ENCODE data around the gene TMEM135.

GRCh38 chr11:87148749-87149148 is 111.0 kb downstream of the TMEM135 start:
- TF ChIP-seq CTCF (conservative IDR thresholded peaks at IDR 0.05; ENCODE audit: low read depth, low read length) = no peak
- TF ChIP-seq EZH2 (IDR thresholded peaks at IDR 0.05; ENCODE audit: borderline replicate concordance, low read depth, low read length, poor library complexity, severe bottlenecking) = no peak
